Measurements from ENCODE around the gene KDM4B.

DNA sequence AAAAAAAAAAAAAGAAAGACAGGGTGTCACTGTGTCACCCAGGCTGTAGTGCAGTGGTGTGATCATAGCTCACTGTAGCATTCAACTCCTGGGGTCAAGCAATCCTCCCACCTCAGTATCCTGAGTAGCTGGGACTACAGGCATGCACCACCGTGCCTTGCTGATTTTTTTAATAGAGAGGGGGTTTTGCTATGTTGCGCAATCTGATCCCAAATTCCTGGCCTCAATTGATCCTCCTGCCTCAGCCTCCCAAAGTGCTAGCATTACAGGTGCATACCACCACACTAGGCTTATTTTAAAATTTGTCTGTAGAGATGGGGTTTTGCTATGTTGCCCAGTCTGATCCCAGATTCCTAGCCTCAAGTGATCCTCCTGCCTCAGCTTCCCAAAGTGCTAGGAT lies 212.4 kb downstream of the KDM4B start:
- TF ChIP-seq, protein P1, sequence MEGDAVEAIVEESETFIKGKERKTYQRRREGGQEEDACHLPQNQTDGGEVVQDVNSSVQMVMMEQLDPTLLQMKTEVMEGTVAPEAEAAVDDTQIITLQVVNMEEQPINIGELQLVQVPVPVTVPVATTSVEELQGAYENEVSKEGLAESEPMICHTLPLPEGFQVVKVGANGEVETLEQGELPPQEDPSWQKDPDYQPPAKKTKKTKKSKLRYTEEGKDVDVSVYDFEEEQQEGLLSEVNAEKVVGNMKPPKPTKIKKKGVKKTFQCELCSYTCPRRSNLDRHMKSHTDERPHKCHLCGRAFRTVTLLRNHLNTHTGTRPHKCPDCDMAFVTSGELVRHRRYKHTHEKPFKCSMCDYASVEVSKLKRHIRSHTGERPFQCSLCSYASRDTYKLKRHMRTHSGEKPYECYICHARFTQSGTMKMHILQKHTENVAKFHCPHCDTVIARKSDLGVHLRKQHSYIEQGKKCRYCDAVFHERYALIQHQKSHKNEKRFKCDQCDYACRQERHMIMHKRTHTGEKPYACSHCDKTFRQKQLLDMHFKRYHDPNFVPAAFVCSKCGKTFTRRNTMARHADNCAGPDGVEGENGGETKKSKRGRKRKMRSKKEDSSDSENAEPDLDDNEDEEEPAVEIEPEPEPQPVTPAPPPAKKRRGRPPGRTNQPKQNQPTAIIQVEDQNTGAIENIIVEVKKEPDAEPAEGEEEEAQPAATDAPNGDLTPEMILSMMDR (conservative IDR thresholded peaks at IDR 0.05 in 1 of 2, IDR thresholded peaks at IDR 0.05 in 1 of 2; ENCODE audit: low read depth in 1 of 2, low read length in 2 of 2), result no peak
- TF ChIP-seq EZH2 (IDR thresholded peaks at IDR 0.05; ENCODE audit: low read length, missing control alignments), result no peak
